ENCODE measurements around the gene TCN2.

Gene TCN2

DNA sequence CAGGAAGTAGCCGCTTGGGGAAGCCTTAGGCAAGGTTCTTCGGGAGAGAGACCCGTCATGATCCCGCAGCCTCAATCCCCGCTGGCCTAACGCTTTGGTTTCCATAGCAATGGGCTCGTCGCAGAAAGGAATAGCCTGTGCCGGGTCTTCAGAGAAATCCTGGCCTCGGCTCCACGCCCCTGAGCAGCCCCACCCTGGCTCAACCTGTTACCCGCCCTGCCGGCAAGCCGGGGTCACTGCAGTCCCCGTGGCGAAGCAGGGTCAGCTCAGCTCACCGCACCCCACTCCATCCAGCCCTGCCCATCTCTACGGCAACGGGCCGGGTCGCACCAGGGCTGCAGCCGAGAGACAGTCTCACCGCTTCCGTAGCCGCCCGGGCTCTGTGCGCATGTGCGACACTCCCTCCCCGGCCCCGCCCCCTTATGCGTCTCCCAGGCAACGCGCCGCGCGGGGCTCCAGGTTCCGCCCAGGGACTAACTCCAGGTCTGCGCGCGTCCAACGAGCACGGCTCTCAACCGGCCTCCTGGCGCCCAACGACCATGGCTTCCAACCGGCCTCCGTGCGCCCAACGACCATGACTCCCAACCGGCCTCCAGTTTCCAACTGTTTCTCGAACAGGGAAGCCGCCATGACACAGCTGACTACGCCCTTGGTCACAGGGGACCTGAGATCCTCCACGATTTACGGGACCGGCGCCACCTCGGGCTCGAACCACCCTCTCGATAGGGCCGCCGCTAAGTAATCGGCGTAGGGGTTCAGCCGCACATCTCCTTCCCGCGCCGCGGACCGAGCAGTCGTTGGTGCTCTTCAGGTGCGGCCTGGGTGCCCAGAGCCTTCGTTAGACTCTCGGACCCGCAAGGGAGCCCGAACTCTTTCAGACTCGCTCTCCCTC lies 60.8 kb downstream of the TCN2 start, which contains the start of gene DUSP18:
DUSP18 (minus strand) TSS at position 382 of the 892 bp plus-strand sequence. CDS start 3,872 bp downstream, outside the sequence.
- DNase-seq: peak; percentile 92 to 96
- Histone ChIP-seq H3K9ac (ENCODE audit: low read length) (peak within 1 kb of the TSS; percentile 54), H2BK120ac (ENCODE audit: insufficient read depth, low read length, poor library complexity) (no peak within 1 kb of the TSS), H2BK12ac (ENCODE audit: low read length) (no peak within 1 kb of the TSS), H3K4me2 (ENCODE audit: low read length) (peak within 1 kb of the TSS; percentile 94), H4K12ac (ENCODE audit: low read depth, low read length) (peak within 1 kb of the TSS; percentile 54), H2BK5ac (ENCODE audit: low read depth, low read length, poor library complexity) (no peak within 1 kb of the TSS), H3K79me1 (ENCODE audit: low read length) (peaks cover 2% of the 10 kb centered on the region), H3K27ac (ENCODE audit: low read depth, low read length) (no peak within 1 kb of the TSS), H3K4me3 (ENCODE audit: low read depth, low read length) (peak within 1 kb of the TSS; percentile 91), H2AFZ (ENCODE audit: insufficient read depth, low read length, poor library complexity) (peak within 1 kb of the TSS; percentile 90), H3K14ac (ENCODE audit: low read length) (peak within 1 kb of the TSS; percentile 19), H3K18ac (ENCODE audit: low read length) (no peak within 1 kb of the TSS), H3K9me3 (ENCODE audit: insufficient read depth, low read depth, low read length) (no peaks in the 10 kb centered on the region), H3K4ac (ENCODE audit: low read depth, low read length) (no peak within 1 kb of the TSS), H3K79me2 (ENCODE audit: control insufficient read depth, insufficient read depth, low read length, poor library complexity) (peaks cover 2% of the 10 kb centered on the region), H4K91ac (ENCODE audit: low read depth, low read length) (no peak within 1 kb of the TSS), H3K27me3 (ENCODE audit: insufficient read depth, low read length) (peaks cover 5% of the 10 kb centered on the region), H3K36me3 (ENCODE audit: control insufficient read depth in 1 of 2, insufficient read depth in 2 of 2, low read length in 2 of 2) (peaks cover 3 to 8% of the 10 kb centered on the region in 2 experiments), H3K4me1 (ENCODE audit: control insufficient read depth in 1 of 2, insufficient read depth in 2 of 2, low read length in 2 of 2) (peaks cover 6 to 10% of the 10 kb centered on the region in 2 experiments), H4K8ac (ENCODE audit: low read depth, low read length) (peak within 1 kb of the TSS; percentile 64), H3K23ac (ENCODE audit: low read length) (no peak within 1 kb of the TSS), H2AK5ac (ENCODE audit: low read length) (no peak within 1 kb of the TSS)
- WGBS (ENCODE audit: extremely low coverage, insufficient coverage, insufficient read length): no CpG with 5 or more reads among the region's 77 CpGs

DNA sequence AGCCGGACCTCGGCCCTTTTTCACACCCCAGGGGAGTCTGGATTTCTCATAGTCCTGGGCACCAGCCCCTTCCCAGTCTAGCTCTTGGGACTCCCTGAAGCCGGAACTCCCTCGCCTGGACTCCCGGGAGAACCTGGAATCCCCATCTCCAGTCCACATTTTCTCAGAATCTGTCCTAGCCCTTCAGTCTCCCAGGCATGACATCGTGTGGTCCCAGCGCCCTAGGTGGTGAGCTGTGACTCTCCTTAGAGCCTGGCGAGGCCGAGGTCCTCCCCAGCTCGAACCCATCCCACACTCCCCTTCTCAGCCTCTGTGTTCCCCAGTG lies 61.4 kb downstream of the TCN2 start:
- Histone ChIP-seq H3K14ac (ENCODE audit: low read length) (no peak overlapping the region), H4K12ac (ENCODE audit: low read depth, low read length) (peak overlapping the region; percentile 47), H3K23ac (ENCODE audit: low read length) (no peak overlapping the region), H4K8ac (ENCODE audit: low read depth, low read length) (peak overlapping the region; percentile 49), H3K4me1 (ENCODE audit: control insufficient read depth in 1 of 2, insufficient read depth in 2 of 2, low read length in 2 of 2) (peaks cover 6 to 10% of the 10 kb centered on the region in 2 experiments), H2AFZ (ENCODE audit: insufficient read depth, low read length, poor library complexity) (peak overlapping the region; percentile 90), H2AK5ac (ENCODE audit: low read length) (no peak overlapping the region), H3K79me1 (ENCODE audit: low read length) (peaks cover 2% of the 10 kb centered on the region), H3K79me2 (ENCODE audit: control insufficient read depth, insufficient read depth, low read length, poor library complexity) (peaks cover 2% of the 10 kb centered on the region), H3K4me3 (ENCODE audit: low read depth, low read length) (peak overlapping the region; percentile 91), H2BK5ac (ENCODE audit: low read depth, low read length, poor library complexity) (no peak overlapping the region), H3K9me3 (ENCODE audit: insufficient read depth, low read depth, low read length) (no peaks in the 10 kb centered on the region), H4K91ac (ENCODE audit: low read depth, low read length) (no peak overlapping the region), H3K9ac (ENCODE audit: low read length) (no peak overlapping the region), H2BK12ac (ENCODE audit: low read length) (no peak overlapping the region), H3K36me3 (ENCODE audit: control insufficient read depth in 1 of 2, insufficient read depth in 2 of 2, low read length in 2 of 2) (peaks cover 2 to 4% of the 10 kb centered on the region in 2 experiments), H3K27me3 (ENCODE audit: insufficient read depth, low read length) (peaks cover 5% of the 10 kb centered on the region), H3K18ac (ENCODE audit: low read length) (no peak overlapping the region), H3K4ac (ENCODE audit: low read depth, low read length) (no peak overlapping the region), H3K27ac (ENCODE audit: low read depth, low read length) (no peak overlapping the region), H2BK120ac (ENCODE audit: insufficient read depth, low read length, poor library complexity) (no peak overlapping the region), H3K4me2 (ENCODE audit: low read length) (peak overlapping the region; percentile 94)
- no CpG with 5 or more reads among the region's 10 CpGs for WGBS (ENCODE audit: extremely low coverage, insufficient coverage, insufficient read length)
- no peak for DNase-seq

DNA sequence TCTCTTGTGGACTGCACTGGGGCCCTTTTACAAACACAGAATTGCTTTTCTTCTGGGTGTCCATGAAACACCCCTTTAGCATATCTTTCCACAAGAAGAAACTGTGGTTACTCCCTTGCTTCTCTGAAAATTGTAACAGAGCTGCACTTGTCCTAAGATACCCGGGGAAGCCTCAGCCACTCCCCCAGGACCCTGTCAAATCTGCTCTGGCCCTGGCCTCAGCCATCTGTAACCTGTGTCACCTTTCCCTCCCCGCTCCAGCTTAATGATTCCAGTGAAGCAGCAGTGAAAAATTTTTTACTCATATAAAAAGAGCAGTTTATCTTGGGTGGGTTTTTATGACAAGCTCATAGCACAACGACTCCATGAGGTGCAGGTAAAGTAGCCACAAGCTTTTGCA lies 64.1 kb downstream of the TCN2 start:
- Histone ChIP-seq H2AFZ (ENCODE audit: insufficient read depth, low read length, poor library complexity) (no peak overlapping the region), H2AK5ac (ENCODE audit: low read length) (no peak overlapping the region), H2BK5ac (ENCODE audit: low read depth, low read length, poor library complexity) (no peak overlapping the region), H3K9me3 (ENCODE audit: insufficient read depth, low read depth, low read length) (no peaks in the 10 kb centered on the region), H2BK12ac (ENCODE audit: low read length) (no peak overlapping the region), H3K23ac (ENCODE audit: low read length) (no peak overlapping the region), H3K79me2 (ENCODE audit: control insufficient read depth, insufficient read depth, low read length, poor library complexity) (peaks cover 2% of the 10 kb centered on the region), H3K79me1 (ENCODE audit: low read length) (peaks cover 2% of the 10 kb centered on the region), H3K4me2 (ENCODE audit: low read length) (no peak overlapping the region), H3K4me3 (ENCODE audit: low read depth, low read length) (no peak overlapping the region), H3K4ac (ENCODE audit: low read depth, low read length) (no peak overlapping the region), H3K36me3 (ENCODE audit: control insufficient read depth in 1 of 2, insufficient read depth in 2 of 2, low read length in 2 of 2) (no peaks in the 10 kb centered on the region), H4K12ac (ENCODE audit: low read depth, low read length) (no peak overlapping the region), H3K27ac (ENCODE audit: low read depth, low read length) (no peak overlapping the region), H3K4me1 (ENCODE audit: control insufficient read depth in 1 of 2, insufficient read depth in 2 of 2, low read length in 2 of 2) (peaks cover 9 to 13% of the 10 kb centered on the region in 2 experiments), H4K91ac (ENCODE audit: low read depth, low read length) (no peak overlapping the region), H2BK120ac (ENCODE audit: insufficient read depth, low read length, poor library complexity) (no peak overlapping the region), H3K27me3 (ENCODE audit: insufficient read depth, low read length) (peaks cover 5% of the 10 kb centered on the region), H3K18ac (ENCODE audit: low read length) (no peak overlapping the region), H4K8ac (ENCODE audit: low read depth, low read length) (no peak overlapping the region), H3K9ac (ENCODE audit: low read length) (no peak overlapping the region), H3K14ac (ENCODE audit: low read length) (no peak overlapping the region)
- DNase-seq: no peak
- no CpG with 5 or more reads among the region's 3 CpGs for WGBS (ENCODE audit: extremely low coverage, insufficient coverage, insufficient read length)

DNA sequence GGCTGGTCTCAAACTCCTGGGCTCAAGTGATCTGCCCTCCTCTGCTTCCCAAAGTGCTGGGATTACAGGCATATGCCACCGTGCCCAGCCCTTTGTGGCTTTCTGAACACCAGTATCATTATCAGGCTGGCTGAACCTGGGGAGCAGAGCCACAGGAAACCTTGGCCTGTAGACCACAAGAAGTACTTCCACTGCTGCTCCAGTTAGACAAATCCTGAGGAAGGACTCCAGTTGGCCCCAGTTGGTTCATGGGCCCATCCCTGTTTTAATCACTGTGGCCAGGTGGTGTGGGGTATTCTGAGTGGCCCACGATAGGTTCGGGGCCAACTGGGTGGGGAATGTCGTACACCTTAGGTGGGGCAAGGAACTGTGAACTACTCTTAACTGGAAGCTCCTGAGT lies 66.2 kb downstream of the TCN2 start:
- Histone ChIP-seq H3K9ac (ENCODE audit: low read length) (no peak overlapping the region), H3K23ac (ENCODE audit: low read length) (no peak overlapping the region), H3K79me1 (ENCODE audit: low read length) (no peaks in the 10 kb centered on the region), H3K27ac (ENCODE audit: low read depth, low read length) (no peak overlapping the region), H3K9me3 (ENCODE audit: insufficient read depth, low read depth, low read length) (no peaks in the 10 kb centered on the region), H3K27me3 (ENCODE audit: insufficient read depth, low read length) (peaks cover 5% of the 10 kb centered on the region), H3K4me3 (ENCODE audit: low read depth, low read length) (no peak overlapping the region), H3K18ac (ENCODE audit: low read length) (no peak overlapping the region), H2BK5ac (ENCODE audit: low read depth, low read length, poor library complexity) (no peak overlapping the region), H3K4me1 (ENCODE audit: control insufficient read depth in 1 of 2, insufficient read depth in 2 of 2, low read length in 2 of 2) (peaks cover 6 to 7% of the 10 kb centered on the region in 2 experiments), H3K4ac (ENCODE audit: low read depth, low read length) (no peak overlapping the region), H2BK120ac (ENCODE audit: insufficient read depth, low read length, poor library complexity) (no peak overlapping the region), H4K12ac (ENCODE audit: low read depth, low read length) (no peak overlapping the region), H3K4me2 (ENCODE audit: low read length) (no peak overlapping the region), H3K79me2 (ENCODE audit: control insufficient read depth, insufficient read depth, low read length, poor library complexity) (no peaks in the 10 kb centered on the region), H3K36me3 (ENCODE audit: control insufficient read depth in 1 of 2, insufficient read depth in 2 of 2, low read length in 2 of 2) (no peaks in the 10 kb centered on the region), H4K8ac (ENCODE audit: low read depth, low read length) (no peak overlapping the region), H2AFZ (ENCODE audit: insufficient read depth, low read length, poor library complexity) (no peak overlapping the region), H4K91ac (ENCODE audit: low read depth, low read length) (no peak overlapping the region), H2AK5ac (ENCODE audit: low read length) (no peak overlapping the region), H3K14ac (ENCODE audit: low read length) (no peak overlapping the region), H2BK12ac (ENCODE audit: low read length) (no peak overlapping the region)
- DNase-seq: no peak
- no CpG with 5 or more reads among the region's 4 CpGs for WGBS (ENCODE audit: extremely low coverage, insufficient coverage, insufficient read length)

All from trophoblast cell (in vitro differentiated cells and primary cell).